HG02938 (cell line): Measurements from ENCODE around the gene ARL5C.

Experiments used
- ATAC-seq: cut with Tn5 transposase; IDR thresholded peaks from one replicate; pipeline ENCODE4 v1.9.1; 2021; ENCODE audit warnings: mild to moderate bottlenecking, moderate library complexity; ENCODE audit not compliant: unreplicated experiment

The ARL5C gene

GRCh38 chr17:39110435-39111136 is 55.4 kb downstream of the ARL5C start:
- ATAC-seq, result no peak

DNA sequence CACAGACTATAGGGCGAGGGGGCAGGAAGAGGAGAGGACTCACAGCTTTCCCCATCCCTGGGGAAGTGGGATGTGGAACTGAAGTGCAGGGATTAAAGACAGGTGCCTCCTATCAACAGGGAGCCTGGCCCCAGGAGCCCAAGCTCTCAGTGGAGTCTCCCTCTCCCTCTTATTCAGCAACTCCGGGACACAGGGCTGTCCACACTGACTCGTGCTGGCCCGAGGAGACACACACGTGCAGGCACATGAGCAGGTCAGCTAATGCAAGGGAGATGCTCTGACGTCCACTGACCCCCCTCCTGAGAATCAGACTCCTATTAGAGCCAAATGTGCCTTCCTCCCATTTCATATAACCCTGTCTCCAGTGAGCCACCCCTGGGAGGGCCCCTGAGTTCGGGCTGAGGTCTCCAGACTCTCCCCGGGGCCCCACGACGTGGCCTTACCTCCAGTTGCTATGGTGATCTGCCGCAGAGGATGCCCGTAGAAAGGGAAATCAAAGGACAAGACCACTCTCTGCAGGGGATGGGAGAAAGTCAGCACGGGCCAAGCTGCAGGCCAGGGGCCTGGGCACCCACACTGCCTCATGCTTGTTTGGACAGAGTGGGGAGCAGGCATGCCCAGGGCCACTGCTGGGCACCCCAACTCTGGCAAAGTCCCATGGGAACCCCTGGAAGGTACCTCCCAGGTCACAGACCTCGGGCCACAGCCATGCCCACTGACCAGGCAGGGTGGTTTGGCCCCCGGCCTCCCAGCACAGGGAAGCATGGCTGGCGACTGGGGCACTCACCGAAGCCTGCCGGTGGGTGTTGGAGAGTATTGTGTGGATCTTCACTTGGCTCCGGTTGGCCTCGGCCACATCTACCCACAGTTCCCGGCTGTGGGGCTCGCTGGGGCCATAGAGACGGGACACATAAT is 57.2 kb downstream of the ARL5C start:
- no peak for ATAC-seq

- no peak for ATAC-seq
Observed at GRCh38 chr17:39107973-39108372, 58.0 kb downstream of the ARL5C start.

GRCh38 chr17:39107155-39107554 is 58.8 kb downstream of the ARL5C start:
- no peak for ATAC-seq
